Middle frontal gyrus (tissue), 1 donor: ENCODE data around the gene HSPH1.
"Not testable (repeated sequence)": the region's sequence is repeated elsewhere in the genome, so short reads cannot be mapped to it uniquely, and the experiment has no call there.

Experiments used
- DNase-seq: peaks from one replicate; pipeline ENCODE4 v3.0.0-alpha.2; 2015; ENCODE audit warnings: low spot score; ENCODE audit errors: extremely low spot score

Gene HSPH1

GRCh38 chr13:31177813-31178495 is 16.2 kb upstream of the HSPH1 start:
- not testable (repeated sequence) for DNase-seq

GRCh38 chr13:31175847-31176532 is 14.3 kb upstream of the HSPH1 start:
- no peak for DNase-seq

GRCh38 chr13:31174018-31174417 is 12.3 kb upstream of the HSPH1 start:
- no peak for DNase-seq

- DNase-seq: no peak
These were observed 10.8 kb upstream of the HSPH1 start for GRCh38 chr13:31172535-31172934.

- DNase-seq: no peak
These were observed 10.3 kb upstream of the HSPH1 start for GRCh38 chr13:31172001-31172400.

- DNase-seq: no peak
These were observed 7.0 kb upstream of the HSPH1 start for GRCh38 chr13:31168736-31169135.

- no peak for DNase-seq
These were observed 6.5 kb upstream of the HSPH1 start for GRCh38 chr13:31168166-31168565.

GRCh38 chr13:31167490-31167889 is 5.8 kb upstream of the HSPH1 start:
- no peak for DNase-seq

- DNase-seq: no peak
These were observed 4.9 kb upstream of the HSPH1 start for GRCh38 chr13:31166591-31166990.

- DNase-seq: peak; percentile 93
These were observed 676 bp upstream of the HSPH1 start for GRCh38 chr13:31162151-31163008.

- DNase-seq: peak; percentile 6
These were observed 697 bp downstream of the HSPH1 start for GRCh38 chr13:31160857-31161556.

- DNase-seq: no peak
These were observed 2.4 kb downstream of the HSPH1 start for GRCh38 chr13:31159306-31159705.

GRCh38 chr13:31154939-31155338 is 6.8 kb downstream of the HSPH1 start:
- no peak for DNase-seq

- no peak for DNase-seq
These were observed 9.9 kb downstream of the HSPH1 start for GRCh38 chr13:31151837-31152236.

GRCh38 chr13:31150315-31150985 is 11.3 kb downstream of the HSPH1 start:
- DNase-seq: no peak

- no peak for DNase-seq
These were observed 12.1 kb downstream of the HSPH1 start for GRCh38 chr13:31149604-31150003.

GRCh38 chr13:31145417-31145816 is 16.3 kb downstream of the HSPH1 start:
- no peak for DNase-seq

GRCh38 chr13:31138515-31138914 is 23.2 kb downstream of the HSPH1 start:
- no peak for DNase-seq

GRCh38 chr13:31136724-31137123 is 25.0 kb downstream of the HSPH1 start:
- no peak for DNase-seq

GRCh38 chr13:31134039-31134711 is 27.5 kb downstream of the HSPH1 start:
- no peak for DNase-seq
